Measurements from ENCODE around the gene EGFR.

Gene EGFR

DNA sequence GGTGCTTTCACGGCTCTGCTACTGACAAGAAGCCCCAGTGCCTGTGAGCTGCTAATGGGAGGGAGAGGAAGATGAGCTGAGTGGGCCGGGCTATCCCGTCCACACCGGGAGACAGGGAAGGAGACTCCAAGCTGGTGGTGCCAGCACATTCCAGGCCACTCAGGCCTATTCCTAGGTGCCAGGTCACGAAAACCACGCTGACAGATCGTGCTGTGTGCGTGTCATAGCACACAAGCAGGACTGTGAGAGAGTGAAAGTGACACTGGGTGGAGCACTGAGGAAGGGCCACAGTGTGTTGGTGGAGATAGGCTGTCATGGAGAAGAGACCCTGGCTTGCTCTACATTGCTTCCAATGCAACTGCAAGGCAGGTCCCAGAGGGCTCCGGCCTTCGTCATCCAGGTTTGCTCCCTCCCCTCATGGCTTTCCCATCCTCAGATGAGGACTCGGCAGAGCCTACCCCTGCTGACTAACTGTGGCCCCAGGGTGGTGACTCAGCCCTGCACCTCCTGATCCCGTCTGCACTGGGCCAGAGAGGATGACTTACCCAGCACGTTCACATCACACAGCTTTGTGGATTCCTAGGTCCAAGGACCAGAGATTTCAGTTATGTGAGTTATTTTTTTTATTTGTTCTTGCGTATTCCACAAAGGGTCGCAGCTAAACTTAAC, 167.3 kb downstream of the EGFR start:
- FAIRE-seq = peak; percentile 87

DNA sequence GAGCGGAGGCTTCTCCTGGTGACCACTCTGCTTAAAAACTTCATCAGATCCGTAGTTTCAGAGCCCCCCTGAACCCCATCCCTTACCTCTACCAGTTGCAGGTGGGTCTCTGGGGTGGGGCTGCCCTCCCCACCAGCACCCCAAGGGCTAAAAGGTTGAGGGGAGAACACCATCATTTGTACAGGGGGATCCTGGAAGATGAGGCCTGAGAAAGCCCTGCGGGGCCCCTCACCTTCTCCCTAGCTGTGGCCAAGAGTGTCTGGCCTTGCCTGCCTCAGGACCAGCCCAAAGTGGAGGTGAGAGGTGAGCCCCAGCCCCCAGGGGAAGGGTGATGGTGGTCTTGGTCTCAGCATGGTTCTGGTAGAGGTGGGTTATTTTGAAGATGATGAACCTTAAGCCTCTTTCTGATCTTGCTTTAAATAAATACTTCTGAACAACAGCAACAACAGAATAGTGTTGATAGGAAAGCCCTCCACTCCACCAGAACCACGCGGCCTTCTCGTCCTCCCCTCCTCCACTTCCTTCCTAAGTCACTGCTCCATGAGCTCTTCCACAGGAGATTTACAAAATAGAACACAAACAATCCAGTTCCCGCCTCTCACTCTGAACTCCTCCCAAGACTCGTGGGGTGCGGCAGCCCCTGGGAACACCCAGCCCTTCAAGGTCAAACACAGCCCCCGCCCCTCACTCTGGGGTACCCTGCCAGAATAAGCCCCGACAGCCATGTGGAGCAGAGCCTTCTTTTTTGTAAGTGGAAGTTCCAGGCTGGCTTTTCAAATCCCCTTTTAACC, 169.1 kb downstream of the EGFR start:
- FAIRE-seq (no peak), DNase-seq (ENCODE audit: low spot score) (no peak)

More for the DNA sequence above, 167.3 kb downstream of the EGFR start:
- peak; percentile 84 for DNase-seq (ENCODE audit: low spot score)

DNA sequence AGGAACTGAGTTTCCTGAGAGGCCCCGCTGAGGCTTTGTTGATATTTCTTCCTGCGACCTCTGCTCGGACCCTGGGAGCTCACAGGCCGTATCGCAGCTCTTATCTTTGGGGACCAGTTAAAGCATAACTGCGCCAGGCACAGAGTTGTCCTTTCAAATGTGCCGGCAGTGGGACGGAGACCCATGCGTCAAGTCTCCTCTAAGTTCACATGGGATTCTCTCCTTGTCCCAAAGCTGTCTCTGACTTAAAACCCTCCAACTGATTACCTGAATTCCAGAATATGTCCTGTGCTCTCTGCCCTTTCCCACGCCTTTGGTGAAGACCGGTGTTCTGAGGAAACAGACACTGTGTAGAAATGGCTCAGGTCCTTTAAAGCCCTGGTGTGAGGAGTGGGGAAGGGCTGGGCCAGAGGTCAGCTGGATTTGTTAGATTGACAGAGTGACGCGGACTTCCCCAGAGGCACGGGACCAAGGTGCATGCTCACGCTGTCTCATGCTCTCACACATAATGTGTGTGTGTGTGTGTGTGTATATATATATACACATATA, 169.8 kb downstream of the EGFR start:
- FAIRE-seq (no peak), DNase-seq (ENCODE audit: low spot score) (no peak)

DNA sequence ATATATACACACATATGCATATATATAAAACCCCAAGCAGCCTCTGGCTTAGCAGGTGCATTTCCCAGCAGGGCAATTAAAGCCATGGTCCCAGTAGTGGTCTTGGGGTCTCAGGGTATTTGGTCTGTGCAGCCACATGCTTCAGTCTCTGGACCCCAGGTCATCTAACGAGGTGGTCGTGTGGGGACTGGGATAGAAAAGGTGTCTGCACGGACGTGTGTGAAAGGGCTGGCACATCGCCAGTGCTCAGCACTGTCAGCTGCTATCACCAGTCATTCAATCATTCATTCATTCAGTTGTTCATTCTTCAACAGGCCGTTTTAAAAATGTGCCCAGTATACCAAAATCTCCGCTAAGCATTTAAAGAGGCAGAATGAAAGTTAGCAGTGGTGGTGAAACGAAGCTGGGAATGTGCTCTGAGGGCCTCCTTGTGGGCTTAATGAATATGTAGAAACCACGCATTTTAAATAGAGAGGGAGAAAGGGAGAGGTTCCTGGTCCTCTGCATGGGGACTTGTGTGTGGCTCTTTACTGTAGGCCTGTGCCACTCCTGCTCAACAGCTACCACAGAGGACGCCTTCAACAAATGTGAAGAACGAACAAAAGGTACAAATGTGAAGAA, 170.4 kb downstream of the EGFR start:
- no peak for FAIRE-seq

DNA sequence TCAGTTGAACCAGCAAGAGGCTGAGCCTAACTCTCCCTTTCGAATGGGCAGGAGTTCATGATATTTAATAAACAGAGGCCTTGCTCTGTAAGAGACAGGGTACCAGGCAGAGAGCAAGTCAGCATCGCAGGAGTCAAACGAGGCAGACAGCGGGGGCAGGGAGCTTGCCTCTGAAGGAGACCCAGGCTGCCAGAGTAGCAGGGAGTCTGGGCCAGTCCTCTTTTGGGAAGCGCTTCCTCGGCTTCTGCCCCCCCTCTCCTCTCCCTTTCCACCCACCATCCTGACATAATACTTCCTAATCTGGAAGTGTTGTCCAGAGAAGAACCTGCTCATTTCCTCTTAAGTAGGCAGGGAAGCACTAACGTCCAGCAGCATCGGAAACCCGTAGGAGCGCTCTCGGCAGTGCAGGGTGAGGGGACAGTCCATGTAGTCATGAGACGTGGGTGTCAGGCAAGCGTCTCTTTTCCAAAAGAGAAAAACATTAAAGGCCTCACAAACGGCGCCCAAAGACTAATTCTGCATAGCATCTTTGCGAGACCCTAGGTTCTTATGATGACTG, 171.1 kb downstream of the EGFR start:
- DNase-seq (ENCODE audit: low spot score) (no peak), FAIRE-seq (no peak)

More for the DNA sequence above, 170.4 kb downstream of the EGFR start:
- no peak for DNase-seq (ENCODE audit: low spot score)

DNA sequence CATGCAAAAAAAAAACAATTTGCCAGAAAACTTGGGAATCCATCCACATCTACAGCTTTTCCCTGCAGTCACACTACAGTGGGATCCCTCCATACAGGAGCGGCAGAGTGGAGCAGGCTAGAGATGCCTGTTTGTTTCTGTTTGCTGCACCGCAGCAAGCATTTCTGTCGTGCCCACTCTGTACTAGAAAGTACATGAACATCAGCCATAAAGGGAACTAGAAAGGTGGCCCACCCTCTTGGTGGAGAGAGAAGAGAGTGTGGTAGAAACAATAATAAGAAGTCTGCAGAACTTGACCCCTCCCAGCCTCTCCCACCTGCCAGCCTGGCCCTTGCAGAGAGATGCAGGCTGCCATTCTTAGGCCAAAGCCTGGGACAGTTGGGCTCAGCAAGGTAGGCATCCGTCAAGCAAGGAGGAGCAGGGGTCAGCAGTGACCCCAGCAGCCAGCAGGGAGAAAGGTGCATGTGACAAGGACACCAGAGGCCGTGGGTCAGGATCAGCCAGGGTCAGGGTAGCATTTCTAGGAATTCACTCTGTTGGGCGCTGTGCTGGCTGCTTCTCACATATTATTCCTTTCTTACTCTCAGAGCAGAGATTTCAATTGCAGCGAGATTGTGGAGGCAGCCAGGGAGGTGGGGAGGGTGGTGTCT, 171.8 kb downstream of the EGFR start:
- DNase-seq (ENCODE audit: low spot score) (no peak), FAIRE-seq (no peak)

DNA sequence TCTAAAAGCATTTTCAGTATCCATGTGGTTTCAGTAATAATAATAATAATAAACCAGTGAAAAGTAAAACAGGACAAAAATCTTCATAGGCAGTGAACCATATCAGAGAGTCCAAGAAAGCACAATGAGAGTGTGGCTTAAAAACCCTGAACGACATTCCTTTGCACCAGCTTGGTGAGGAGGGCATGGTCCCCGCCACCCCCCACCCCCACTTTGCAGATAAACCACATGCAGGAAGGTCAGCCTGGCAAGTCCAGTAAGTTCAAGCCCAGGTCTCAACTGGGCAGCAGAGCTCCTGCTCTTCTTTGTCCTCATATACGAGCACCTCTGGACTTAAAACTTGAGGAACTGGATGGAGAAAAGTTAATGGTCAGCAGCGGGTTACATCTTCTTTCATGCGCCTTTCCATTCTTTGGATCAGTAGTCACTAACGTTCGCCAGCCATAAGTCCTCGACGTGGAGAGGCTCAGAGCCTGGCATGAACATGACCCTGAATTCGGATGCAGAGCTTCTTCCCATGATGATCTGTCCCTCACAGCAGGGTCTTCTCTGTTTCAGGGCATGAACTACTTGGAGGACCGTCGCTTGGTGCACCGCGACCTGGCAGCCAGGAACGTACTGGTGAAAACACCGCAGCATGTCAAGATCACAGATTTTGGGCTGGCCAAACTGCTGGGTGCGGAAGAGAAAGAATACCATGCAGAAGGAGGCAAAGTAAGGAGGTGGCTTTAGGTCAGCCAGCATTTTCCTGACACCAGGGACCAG, 172.5 kb downstream of the EGFR start:
- peak; percentile 32 for FAIRE-seq
- no peak for DNase-seq (ENCODE audit: low spot score)

DNA sequence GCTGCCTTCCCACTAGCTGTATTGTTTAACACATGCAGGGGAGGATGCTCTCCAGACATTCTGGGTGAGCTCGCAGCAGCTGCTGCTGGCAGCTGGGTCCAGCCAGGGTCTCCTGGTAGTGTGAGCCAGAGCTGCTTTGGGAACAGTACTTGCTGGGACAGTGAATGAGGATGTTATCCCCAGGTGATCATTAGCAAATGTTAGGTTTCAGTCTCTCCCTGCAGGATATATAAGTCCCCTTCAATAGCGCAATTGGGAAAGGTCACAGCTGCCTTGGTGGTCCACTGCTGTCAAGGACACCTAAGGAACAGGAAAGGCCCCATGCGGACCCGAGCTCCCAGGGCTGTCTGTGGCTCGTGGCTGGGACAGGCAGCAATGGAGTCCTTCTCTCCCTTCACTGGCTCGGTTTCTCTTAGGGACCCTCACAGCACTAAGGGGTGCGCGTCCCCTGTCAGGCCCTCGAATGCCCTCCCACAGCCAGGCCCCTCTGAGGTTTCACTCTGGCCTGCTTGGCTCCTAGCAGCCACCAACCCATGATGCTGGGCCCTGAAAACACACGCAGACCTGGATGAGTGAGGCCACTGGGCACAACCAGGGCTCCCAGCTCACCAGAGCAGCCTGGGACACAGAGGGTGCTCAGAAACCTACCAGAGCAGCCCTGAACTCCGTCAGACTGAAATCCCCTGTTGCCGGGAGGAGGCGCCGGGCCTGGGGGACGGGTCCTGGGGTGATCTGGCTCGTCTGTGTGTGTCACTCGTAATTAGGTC, 173.3 kb downstream of the EGFR start:
- FAIRE-seq (no peak), DNase-seq (ENCODE audit: low spot score) (no peak)

DNA sequence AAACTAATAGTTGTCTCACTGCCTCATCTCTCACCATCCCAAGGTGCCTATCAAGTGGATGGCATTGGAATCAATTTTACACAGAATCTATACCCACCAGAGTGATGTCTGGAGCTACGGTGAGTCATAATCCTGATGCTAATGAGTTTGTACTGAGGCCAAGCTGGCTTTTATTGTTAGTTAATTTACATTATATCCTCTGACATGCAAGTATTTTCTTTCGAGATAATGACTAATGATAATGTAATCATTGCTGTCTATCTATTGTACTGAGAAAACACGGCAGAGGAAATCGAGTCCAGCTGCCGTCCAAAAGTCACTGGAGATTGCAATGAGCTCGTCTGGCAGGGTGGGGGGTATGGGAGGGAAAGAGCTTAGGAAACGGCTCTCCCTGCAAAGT, 173.9 kb downstream of the EGFR start:
- FAIRE-seq = no peak
- DNase-seq (ENCODE audit: low spot score) = no peak

DNA sequence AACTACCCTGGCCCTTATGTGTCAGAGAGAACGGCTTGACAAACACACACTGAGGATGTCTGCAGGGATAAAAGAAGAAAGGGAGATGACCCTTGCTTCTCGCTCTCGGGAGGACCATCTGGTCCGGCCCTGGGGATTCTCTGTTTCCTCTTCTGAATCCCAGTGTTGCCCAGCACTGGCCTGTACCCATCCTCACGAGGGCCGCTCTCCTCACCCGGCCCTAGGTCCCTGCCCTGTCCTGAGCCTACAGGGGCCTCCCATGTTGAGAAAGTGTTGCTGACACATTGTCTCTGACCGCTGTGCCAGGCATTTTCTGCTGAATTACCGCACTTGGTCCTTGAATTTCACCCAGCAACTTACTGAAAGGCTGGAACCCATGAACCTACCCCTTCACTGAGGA, 174.4 kb downstream of the EGFR start:
- no peak for DNase-seq (ENCODE audit: low spot score)
- no peak for FAIRE-seq

DNA sequence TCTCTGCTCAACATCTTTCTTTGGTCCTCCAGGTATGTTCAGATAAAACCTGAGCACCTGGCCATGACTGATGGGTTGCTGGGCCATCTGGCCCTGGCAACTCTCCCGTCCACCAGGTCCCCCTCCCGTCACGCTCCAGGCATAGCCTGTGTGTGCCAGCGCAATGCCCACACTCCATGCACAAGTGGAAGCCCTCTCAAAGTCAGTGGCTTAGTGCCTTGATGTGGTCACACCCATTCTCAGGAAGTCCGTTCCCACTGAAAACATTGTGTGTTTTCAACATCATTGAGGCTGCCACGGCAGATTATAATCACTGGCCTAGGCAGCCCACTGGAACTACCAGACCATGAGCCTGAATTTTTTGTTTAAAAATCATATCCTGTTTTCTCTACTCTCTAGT, 175.7 kb downstream of the EGFR start:
- FAIRE-seq (peak; percentile 78), DNase-seq (ENCODE audit: low spot score) (no peak)

DNA sequence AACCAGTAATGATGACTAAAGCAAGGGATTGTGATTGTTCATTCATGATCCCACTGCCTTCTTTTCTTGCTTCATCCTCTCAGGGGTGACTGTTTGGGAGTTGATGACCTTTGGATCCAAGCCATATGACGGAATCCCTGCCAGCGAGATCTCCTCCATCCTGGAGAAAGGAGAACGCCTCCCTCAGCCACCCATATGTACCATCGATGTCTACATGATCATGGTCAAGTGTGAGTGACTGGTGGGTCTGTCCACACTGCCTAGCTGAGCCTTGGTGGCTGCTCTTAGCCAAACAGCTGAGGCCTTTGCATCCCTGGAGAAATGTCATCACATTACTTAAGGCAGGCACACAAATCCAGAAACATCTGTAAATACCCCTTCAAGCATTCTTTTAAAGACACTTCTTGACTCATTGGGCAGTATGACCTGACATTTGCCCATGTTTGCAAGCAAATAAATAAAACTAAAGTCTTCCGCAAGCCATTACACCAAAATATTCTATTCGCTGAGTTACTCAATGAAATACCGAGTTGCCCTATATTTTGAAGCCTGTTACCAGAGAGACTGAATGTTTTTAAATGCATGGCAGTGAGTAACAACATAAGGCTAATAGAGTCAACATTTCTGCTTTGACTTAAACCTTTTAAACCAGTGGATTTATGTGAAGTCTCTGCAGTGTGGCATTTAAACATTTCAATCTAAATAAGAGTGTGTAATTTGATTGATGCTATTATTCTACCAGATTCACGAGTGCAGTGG, 180.0 kb downstream of the EGFR start:
- no peak for DNase-seq (ENCODE audit: low spot score)
- no peak for FAIRE-seq

DNA sequence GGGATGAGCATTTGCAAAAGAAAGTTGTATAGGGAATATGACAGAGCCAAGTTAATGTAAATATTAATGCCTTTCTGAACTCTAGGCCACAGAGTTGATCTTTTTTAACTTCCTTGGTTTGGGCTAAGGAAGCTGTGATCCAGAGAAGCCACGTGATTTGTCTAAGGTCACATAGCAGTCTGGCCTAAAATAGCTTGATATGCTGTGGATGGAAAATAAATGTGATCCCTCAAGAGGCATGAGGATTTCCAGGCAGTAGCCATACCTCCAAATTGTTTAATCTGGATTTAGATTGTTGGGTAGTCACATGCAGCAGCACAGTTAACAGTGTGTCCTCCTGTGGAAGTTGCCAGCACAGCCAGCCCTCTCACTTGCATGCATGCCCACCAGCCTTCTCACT, 180.6 kb downstream of the EGFR start:
- no peak for DNase-seq (ENCODE audit: low spot score)
- no peak for FAIRE-seq

DNA sequence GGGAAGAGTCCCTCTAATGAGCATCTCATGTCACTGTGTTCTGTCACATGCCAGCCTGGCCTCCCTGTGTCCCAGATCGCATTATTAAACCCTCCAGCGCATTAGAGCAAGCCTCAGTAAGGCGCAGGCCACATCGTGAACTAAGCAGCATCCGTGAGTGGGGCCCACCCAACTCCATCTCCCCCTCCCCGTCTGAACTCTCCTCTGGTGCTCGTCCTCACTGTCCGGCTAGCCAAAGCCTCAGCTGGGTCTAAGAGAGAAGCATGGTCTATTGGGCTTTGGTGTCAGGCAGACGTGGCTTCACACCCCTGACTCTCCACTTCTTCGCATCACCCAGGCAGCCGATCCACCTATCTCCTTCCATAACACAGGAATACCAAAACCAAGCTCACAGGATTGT, 181.6 kb downstream of the EGFR start:
- no peak for FAIRE-seq

DNA sequence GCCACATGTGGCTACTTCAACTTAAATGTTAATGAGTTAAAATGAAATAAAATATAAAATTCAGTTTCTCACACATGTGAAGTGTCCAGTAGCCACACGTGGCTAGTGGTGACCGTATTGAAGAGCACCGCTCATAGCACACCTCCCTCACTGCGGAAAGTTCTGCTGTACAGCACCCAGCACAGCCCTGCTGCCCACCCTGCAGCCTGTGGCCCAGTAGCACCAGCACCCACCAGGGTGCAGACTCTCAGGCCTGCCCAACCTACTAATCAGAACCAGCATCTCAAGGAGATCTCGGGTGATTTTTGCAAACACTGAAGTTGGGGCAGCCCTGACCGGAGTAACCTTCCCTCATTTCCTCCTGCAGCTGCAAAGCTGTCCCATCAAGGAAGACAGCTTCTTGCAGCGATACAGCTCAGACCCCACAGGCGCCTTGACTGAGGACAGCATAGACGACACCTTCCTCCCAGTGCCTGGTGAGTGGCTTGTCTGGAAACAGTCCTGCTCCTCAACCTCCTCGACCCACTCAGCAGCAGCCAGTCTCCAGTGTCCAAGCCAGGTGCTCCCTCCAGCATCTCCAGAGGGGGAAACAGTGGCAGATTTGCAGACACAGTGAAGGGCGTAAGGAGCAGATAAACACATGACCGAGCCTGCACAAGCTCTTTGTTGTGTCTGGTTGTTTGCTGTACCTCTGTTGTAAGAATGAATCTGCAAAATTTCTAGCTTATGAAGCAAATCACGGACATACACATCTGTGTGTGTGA, 183.5 kb downstream of the EGFR start:
- FAIRE-seq = no peak
- DNase-seq (ENCODE audit: low spot score) = no peak

More for the DNA sequence above, 181.6 kb downstream of the EGFR start:
- no peak for DNase-seq (ENCODE audit: low spot score)

DNA sequence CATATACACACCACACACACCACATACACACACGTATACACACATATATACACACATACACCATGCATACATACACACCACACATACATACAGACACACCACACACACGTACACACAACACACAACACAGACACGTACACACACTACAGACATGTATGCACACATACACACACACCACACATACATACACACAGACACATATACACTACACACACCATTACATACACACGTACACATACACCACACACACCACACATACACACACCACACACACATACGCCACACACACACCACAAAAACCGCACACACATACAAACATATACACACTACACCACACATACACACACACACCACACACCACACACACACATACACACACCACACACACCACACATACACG, 184.5 kb downstream of the EGFR start:
- DNase-seq (ENCODE audit: low spot score) (no peak), FAIRE-seq (peak; percentile 100)

DNA sequence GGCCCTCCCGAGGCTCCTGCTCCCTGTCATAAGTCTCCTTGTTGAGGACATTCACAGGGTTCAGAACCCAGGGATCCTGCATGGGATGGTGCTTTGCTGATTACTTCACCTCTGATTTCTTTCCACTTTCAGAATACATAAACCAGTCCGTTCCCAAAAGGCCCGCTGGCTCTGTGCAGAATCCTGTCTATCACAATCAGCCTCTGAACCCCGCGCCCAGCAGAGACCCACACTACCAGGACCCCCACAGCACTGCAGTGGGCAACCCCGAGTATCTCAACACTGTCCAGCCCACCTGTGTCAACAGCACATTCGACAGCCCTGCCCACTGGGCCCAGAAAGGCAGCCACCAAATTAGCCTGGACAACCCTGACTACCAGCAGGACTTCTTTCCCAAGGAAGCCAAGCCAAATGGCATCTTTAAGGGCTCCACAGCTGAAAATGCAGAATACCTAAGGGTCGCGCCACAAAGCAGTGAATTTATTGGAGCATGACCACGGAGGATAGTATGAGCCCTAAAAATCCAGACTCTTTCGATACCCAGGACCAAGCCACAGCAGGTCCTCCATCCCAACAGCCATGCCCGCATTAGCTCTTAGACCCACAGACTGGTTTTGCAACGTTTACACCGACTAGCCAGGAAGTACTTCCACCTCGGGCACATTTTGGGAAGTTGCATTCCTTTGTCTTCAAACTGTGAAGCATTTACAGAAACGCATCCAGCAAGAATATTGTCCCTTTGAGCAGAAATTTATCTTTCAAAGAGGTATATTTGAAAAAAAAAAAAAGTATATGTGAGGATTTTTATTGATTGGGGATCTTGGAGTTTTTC, 186.5 kb downstream of the EGFR start:
- DNase-seq (ENCODE audit: low spot score) (no peak), FAIRE-seq (no peak)

Measured in urothelium cell line (cell line).